G401 (cell line): ENCODE measurements around the gene SLC9A8. TPM values are rescaled to one million over a fixed set of nuclear protein-coding genes. Genes with fewer than 3 reads are reported as not detected.
"Not testable (repeated sequence)": the region's sequence is repeated elsewhere in the genome, so short reads cannot be mapped to it uniquely, and the experiment has no call there.

Experiments
- DNase-seq: peaks from one replicate; pipeline ENCODE4 v3.0.0-alpha.2; 2015; ENCODE audit warnings: low spot score
- in situ Hi-C: cut with HindIII; loops from 2 replicates; pipeline ENCODE4 v1.10.0; 2016; ENCODE audit warnings: low sequenced_read_pairs, mixed read lengths
- total RNA-seq: library from RNA; depleted of rRNA; stranded (reverse); fragments of >200 nt; shearing (Covaris generic); gene quantifications from 2 replicates; pipeline ENCODE4 v1.2.3, GENCODE V29; 2014; rRNA removed

Gene SLC9A8
- total RNA-seq: 3.4 and 3.6 TPM in 2 replicates

GRCh38 chr20:49812507-49813304, at the start of gene SLC9A8:
Gene SLC9A8, plus strand, starts transcription at chr20:49812828. Its CDS starts 95 bp downstream, at chr20:49812923.
- in situ Hi-C loops: no loop called here
- DNase-seq: peak; percentile 93

- in situ Hi-C loops: no loop called here
- DNase-seq: no peak
Observed at GRCh38 chr20:49762940-49763766, 49.5 kb upstream of the SLC9A8 start.

- in situ Hi-C loops: no loop called here
- no peak for DNase-seq
Observed at GRCh38 chr20:49765413-49765736, 47.3 kb upstream of the SLC9A8 start.

GRCh38 chr20:49765846-49766541, 46.6 kb upstream of the SLC9A8 start:
- in situ Hi-C loops: no loop called here
- DNase-seq: no peak

- no peak for DNase-seq
- in situ Hi-C loops: no loop called here
Observed at GRCh38 chr20:49766979-49767521, 45.6 kb upstream of the SLC9A8 start.

- in situ Hi-C loops: no loop called here
- no peak for DNase-seq
Observed at GRCh38 chr20:49768204-49769047, 44.2 kb upstream of the SLC9A8 start.

GRCh38 chr20:49769048-49769581, 43.5 kb upstream of the SLC9A8 start:
- DNase-seq: no peak
- in situ Hi-C loops: no loop called here

- in situ Hi-C loops: no loop called here
Observed at GRCh38 chr20:49770634-49771033, 42.0 kb upstream of the SLC9A8 start.

GRCh38 chr20:49774213-49774612, 38.4 kb upstream of the SLC9A8 start:
- in situ Hi-C loops: not testable (repeated sequence)

More at GRCh38 chr20:49770634-49771033, 42.0 kb upstream of the SLC9A8 start:
- no peak for DNase-seq

GRCh38 chr20:49775229-49775693, 37.4 kb upstream of the SLC9A8 start:
- in situ Hi-C loops: no loop called here

More at GRCh38 chr20:49774213-49774612, 38.4 kb upstream of the SLC9A8 start:
- DNase-seq: not testable (repeated sequence)

GRCh38 chr20:49779972-49780371, 32.7 kb upstream of the SLC9A8 start:
- in situ Hi-C loops: no loop called here
- DNase-seq: no peak

More at GRCh38 chr20:49775229-49775693, 37.4 kb upstream of the SLC9A8 start:
- no peak for DNase-seq

GRCh38 chr20:49781676-49782075, 31.0 kb upstream of the SLC9A8 start:
- DNase-seq: no peak
- in situ Hi-C loops: no loop called here

GRCh38 chr20:49782439-49782838, 30.2 kb upstream of the SLC9A8 start:
- in situ Hi-C loops, DNase-seq: not testable (repeated sequence)

GRCh38 chr20:49783021-49783995, 29.3 kb upstream of the SLC9A8 start:
- in situ Hi-C loops: not testable (repeated sequence)
- DNase-seq: peak; percentile 34

GRCh38 chr20:49784291-49784690, 28.3 kb upstream of the SLC9A8 start:
- in situ Hi-C loops: no loop called here
- no peak for DNase-seq

- in situ Hi-C loops: no loop called here
- no peak for DNase-seq
Observed at GRCh38 chr20:49785149-49785851, 27.3 kb upstream of the SLC9A8 start.

GRCh38 chr20:49785852-49786175, 26.8 kb upstream of the SLC9A8 start:
- in situ Hi-C loops: no loop called here
- no peak for DNase-seq
